GM18870 (cell line): ENCODE data around the gene COP1.

Experiments used
- ATAC-seq: cut with Tn5 transposase; IDR thresholded peaks from one replicate; pipeline ENCODE4 v1.9.1; 2021; ENCODE audit warnings: moderate library complexity; ENCODE audit not compliant: unreplicated experiment

COP1 gene

DNA sequence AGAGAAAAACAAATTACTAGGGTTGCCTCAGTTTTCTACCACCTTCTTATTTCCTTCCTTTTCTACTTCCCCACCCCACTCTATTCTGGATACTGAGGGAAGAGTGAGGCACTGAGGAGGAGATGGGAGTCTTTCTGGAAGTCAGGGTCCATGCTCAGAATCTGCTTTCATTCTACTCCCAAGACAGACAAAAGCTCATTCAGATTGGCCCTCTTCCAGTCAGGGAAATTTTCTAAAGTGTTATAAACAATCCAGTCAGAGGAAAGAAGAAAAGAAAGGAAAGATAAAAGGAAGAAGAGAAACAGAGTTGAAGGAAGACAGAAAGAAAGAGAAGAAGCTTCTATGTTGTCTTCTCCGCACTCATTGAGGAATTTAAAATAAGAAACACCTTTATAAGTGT, 228.6 kb downstream of the COP1 start:
- no peak for ATAC-seq

DNA sequence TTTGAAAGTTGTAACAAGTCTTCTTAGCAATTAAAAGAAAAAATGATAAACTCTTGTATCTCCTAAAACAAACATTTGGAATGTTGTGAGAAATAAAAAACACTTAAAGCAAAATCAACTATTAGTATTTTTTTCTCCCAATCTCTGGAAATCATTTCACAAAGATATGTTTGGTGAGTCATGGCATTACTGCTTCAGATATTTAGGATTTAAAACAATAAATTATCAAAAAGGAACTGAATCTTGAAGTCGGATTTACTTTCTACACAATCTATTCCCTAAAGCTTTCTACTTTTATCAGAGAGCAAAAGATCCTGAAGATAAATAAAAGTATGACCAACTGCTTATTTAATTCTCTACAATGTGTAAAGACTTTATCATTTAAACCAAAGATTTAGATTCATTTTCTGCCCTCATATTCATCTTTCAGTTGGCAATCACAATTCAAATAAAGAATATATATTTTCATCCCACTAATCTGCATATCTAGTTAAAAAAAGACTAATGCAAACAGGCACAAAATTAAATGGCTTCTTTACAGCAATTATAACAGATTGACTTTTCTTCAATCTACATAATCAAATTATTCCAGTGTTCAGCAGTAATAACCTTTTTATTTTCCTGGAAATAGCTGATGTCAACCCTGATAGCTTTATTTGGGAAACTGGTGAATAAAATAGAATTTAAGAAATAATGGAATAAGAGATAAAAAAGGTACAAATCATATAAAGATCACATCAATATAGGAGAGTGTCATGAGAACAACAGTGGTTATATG, 230.0 kb downstream of the COP1 start:
- ATAC-seq = no peak

DNA sequence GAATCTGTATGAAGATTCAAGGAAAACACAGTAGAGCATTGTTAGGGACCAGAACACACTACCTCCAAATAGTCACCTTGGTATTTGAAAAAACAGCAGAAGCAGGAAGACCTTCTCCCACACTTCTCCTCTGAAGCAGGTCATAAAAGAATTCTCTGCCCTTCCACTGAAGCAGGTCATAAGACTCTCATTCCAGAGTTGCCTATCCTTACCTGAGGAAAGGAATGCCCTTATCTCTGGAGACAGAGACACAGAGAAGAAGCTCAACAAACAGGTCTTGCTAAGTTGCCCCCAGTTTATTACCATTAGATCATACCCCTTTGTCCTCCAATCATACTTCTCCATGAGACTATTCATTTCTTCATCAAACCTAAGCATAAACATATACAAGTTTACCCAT, 237.9 kb downstream of the COP1 start:
- no peak for ATAC-seq

DNA sequence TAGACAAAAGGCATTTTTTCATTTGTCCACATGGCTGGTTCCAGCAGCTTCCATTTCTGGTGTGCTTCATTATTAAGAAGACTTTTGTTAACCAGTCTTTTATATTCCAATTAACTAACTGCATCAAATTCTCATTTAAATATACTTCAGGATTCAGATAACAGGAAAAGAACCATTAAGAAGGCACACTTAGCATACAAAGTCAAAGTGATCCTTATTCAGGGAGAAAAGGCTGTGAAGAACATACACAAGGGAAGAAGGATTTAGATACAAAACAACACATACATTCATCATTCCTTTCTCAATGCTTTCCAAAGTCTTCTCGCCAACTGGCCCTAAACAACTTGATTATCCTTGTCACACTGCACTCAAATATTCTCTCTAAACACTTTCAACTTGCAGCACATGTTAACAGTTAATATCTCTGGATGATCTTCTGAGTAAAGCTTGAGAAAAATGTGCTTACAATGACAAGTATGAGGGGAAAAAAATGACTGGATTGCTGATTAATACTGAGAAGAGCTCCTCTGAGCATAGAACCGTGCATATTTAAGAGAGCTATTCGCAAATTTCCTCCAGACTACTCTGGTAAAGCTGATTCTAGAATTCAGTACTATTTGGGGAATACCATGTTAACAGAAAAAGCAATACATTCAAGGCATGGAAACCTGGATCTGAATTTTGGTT, 238.5 kb downstream of the COP1 start:
- ATAC-seq = no peak

DNA sequence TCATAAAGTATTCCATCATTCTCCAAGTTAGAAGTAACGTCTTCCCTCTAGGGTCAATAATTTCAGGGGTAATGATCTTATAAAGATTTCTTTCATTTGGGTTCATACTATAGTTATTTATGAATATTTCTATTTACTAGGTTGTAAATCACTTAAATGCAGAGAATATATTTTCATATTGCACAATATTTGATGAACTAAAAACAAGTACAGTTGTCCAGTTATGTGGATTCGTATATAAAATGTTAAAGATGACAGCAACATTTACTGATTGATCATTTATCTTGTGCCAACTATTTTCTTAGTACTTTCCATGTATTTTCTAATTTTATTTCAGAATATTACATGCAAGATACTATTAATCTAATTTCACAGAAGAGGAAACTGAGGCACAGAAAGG, 243.3 kb downstream of the COP1 start:
- ATAC-seq = no peak

DNA sequence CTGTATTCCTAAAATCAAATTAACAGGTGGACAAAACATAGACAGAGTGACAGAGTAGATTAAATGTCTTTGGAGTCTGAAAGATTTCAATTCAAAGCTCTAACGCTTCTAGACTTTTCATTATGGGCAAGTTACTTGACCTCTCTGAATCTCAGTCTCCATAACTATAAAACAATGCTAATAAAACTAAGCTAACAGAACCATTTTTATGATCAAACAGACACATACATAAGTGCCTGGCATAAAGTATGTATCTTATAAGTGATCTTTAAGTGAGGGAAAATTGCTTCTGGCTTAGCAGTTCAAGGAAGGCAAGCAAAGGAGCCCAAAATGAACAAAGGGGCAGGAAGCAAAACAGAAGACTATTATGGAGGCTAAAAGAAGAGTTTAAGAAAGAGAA, 246.9 kb downstream of the COP1 start:
- no peak for ATAC-seq

DNA sequence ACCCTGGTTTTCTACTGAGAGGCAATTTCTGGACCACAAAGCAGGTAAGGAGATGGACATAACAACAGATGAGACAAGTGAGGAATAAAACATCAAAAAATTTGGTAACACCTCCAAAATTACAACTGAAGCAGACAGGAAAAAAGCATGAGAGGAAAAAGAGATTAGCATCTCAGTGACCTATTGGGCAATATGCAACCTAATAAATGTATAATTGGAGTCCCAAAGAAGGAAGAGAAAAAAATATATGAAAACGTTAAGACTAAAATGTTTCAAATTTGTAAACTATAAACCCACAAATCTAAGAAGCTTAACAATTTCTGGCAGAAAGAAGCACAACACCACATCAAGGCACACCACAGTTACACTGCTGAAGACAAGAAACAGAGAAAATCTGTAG, 255.5 kb downstream of the COP1 start:
- no peak for ATAC-seq

DNA sequence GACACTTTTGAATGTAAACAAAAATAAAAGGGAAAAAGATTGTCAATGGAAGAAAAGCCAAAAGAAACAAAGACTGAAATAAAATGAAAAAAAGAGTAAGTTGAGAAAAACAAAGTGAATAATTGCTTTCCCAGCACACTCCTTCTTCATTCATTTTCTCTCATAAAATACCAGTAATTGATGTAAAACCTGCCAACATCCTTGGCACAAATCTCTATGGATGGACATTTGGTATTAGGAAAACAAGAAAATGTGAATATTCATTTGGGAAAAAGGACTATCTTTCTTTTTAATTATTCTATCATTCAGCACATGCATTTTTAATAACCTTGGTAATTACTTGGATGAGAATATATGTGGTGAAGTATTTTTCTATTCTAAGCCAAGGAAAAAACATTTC, 259.3 kb downstream of the COP1 start:
- no peak for ATAC-seq

DNA sequence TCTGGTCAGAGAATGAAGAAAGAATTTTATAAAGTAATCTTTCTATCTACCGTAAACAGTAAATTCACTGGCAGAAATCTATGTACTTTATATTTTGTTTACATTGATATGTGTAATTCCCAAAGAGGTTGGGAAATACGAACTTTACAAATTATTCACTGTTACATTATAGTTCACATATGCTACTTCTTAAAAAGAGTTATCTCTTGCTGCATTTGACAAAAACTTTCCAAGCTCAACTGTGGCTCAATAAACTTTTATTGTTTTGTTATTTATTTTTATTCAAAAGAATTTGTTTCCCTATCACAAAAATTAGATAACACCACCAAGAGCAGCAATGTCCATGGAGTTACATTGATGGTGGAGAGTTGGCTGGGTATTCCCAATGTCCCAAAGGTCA, 262.5 kb downstream of the COP1 start:
- ATAC-seq = no peak

DNA sequence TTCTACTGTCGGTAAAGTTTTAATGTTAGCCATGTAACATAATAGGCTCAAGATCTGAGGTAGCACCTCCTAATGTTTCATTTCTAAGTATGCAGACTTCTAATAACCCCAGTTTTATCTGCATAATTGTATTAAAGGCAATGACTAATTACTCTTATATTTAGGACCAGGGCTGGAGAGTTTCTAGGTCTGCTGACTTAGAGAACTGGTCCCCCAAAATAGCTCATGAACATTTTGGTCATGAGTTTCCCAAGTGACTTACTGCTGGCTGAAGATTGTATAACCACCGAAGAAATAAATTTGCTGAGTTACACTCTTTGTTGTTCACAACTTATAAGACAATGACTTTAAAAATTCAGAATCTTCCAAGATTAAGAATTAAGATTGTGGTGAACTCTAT, 265.9 kb downstream of the COP1 start:
- ATAC-seq = no peak

DNA sequence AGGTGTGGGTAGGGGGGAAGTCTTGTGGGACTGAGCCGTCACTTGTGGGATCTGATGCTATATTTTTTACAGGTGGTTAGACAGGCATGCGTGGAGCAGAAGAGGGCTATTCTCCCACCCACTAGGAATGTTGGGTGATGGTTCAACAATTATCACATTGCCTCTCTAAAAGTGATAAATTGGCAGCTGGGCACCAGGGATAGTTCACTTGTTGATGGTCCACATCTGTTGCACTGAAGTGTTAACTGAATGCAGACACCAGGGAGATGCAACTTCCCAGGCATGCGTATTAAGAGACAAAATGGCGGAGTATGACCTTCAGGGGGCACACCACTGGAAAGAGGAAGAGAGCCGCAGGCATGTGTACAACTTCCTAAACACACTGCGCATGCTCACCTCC, 270.4 kb downstream of the COP1 start:
- no peak for ATAC-seq

DNA sequence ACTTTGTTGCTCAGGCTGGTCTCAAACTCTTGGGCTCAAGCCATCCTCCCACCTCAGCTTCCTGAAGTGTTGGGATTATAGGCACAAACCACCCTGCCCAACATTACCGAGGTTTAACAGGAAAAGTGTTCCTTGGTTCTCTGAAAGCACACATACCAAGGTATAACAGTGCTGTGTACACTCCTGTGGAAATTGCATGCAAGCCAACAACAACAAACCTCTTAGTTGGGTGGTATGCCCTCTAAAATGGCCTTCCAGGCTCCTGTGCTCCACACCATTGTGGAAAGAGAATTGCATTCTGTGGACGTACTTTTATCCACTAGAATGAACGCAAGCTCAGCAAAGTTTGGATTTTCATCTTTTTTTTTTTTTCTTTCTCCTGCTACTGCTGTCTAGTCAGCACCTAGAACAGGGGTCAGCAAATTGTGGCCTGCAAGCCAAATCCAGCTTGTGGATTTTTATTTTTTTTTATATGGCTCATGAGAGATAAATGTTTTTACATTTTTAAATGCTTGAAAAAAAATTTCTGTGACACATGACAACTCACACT, 271.4 kb downstream of the COP1 start:
- no peak for ATAC-seq

DNA sequence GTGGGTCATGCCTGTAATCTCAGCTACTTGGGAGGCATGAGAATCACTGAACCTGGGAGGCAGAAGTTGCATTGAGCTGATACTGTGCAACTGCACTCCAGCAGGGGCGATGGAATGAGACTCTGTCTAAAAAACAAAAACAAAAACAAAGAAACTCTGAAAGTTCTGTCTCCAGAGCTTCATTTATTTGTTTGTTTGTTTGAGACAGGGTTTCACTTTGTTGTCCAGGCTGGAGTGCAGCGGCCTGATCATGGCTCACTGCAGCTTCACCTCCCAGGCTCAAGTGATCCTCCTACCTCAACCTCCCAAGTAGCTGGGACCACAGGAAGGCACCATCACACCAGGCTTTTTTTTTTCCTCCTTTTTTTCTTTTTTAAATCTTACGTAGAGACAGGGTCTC, 271.9 kb downstream of the COP1 start:
- no peak for ATAC-seq

DNA sequence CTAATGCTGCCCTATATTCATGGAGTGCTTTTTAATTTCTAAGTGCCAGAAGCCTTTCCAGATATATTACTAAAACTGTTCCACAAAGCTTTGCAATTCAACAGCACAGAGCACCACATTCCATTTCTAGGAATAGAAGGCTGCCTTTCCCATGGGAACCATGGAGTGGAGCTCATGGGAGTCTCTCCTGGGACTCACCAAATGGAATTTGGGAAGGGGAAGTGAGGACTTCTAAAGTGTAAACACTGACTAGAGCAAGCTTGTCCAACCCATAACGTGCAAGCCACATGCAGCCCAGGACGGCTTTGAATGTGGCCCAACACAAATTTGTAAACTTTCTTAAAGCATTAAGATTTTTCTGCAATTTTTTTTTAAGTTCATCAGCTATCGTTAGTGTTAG, 273.3 kb downstream of the COP1 start:
- no peak for ATAC-seq

DNA sequence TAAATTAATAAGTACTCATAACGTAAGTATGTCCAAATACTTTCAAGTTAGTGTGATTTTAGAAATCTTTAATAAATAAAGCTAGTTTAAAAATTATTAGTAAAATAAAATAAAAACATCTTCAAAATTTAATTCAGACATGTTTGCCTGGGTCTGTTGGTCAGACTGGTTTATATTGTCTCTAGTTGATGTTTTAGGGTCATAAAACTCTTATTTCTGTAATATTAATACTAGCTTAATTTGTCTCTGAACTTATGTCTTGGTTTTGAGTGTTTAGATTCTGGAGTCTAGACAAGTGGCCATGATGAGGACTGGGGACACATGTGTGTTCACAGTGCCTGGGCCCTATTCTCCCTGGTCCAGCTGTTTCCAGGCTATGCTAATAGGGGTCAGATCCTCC, 279.1 kb downstream of the COP1 start:
- ATAC-seq = no peak

DNA sequence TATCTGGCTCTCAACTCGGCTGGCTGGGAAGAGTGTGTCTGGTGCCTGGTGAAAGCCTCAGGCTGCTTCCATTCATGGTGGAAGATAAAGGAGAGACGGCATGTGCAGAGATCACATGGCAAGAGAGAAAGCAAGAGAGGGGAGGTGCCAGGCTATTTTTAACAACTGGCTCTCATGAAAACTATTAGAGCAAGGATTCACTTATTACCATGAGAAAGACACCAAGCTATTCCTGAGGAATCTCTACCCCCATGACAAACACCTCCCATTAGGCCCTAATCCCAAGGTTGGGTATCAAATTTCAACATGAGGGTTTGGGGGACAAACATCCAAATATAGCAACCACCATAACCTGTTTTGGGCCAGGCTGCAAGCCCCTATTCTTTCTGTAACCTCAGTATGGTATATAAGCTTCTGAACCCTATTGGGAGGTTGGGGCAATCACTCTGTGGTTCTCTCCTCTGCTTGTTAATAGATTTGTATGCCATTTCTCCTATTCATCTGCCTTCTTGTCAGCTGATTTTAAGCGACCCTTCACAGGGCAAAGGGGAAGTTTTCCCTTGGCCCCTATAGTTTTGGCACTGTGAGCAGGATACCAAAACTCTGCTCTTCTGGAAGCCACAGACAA, 284.7 kb downstream of the COP1 start:
- no peak for ATAC-seq

DNA sequence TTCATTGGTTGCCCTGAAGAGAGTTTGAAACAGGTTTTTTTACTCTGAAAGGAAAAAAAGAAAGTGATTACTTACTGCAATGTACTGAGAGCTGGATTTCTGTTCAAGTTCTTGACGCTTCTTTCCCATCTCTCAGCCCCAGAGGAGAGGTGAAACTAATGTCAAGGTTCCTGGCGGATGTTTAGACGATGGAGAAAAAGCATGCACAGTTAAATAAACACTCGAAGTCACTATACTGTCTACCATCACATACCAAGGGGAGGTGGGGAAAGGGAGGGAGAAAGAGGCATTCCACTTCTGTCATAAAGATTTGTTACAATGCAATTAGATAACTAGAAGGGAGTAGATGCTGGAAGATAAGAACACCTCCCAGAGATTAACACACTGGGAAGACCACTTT, 286.7 kb downstream of the COP1 start:
- no peak for ATAC-seq

DNA sequence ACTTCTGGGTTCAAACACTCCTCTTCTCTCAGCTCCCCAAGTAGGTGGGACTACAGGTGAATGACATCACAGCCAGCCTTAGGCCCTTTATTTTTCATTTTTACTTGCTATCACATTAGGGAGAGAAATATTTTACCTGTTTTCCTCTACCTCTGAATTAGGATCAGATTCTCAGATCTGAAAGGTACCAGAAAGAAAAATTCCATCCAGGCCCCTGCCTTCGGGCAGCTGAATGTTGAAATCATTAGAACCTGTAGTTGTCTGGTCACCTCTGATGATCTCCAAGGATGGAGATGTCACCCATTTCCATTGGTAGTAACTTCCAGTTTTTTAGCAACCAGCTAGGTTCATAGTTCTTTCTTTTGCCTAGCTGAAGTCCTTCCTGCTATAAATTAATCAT, 288.1 kb downstream of the COP1 start:
- ATAC-seq = no peak

DNA sequence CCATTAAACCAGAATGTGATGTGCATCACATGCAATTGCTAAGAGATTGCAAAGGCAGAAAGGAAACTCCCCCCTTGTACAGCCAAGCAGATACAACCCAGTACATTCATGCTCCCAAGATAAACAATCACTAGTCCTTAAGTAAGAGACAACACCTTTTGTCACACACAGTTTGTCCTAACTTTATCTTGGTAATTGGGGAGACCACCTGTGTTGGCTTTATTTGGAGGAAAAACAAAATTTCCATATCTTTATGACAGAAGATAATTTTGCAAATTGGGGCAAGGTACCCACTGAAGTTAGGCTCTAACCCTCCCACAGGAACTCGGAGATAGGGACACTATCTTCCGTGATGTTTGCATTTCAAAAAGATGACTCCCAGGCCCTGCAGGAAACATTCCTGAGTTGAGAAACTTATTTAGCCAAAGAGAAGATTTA, 288.7 kb downstream of the COP1 start:
- no peak for ATAC-seq

DNA sequence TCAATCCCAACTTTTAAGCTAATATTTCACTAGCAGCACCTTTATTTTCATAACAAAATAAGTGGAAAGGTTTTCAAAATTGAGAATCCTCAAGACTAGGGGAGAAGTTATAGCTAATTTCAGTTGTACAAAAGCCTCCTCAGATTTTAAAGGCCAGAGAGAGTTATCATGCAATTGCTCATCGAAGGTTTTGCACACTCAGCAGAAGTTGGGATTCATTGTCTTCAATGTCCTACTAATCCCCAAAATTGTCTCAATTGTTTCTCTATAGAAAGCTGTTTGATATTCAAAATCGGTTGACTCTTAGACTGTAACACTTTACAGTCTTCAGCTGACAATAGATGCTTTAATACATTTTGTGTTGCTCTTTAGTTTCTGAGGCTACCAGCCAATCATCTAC, 293.0 kb downstream of the COP1 start:
- ATAC-seq = no peak

DNA sequence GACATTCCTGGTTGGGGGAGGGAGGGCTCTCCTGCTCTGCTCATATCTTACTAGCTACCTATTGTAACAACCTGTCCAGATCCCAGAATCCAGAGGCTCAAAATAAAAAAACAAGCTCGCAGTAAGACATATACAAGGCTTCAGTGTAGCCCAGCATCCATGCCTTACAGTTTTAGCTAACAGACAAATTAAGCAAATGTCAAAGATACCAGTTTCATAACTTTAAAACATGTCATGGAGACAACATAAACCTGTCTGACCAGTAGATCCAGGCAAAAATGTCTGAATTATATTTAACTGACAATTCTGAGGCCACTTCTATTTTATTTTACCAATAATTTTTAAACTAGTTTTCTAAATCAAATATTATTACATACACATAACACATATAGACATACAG, 295.9 kb downstream of the COP1 start:
- no peak for ATAC-seq

DNA sequence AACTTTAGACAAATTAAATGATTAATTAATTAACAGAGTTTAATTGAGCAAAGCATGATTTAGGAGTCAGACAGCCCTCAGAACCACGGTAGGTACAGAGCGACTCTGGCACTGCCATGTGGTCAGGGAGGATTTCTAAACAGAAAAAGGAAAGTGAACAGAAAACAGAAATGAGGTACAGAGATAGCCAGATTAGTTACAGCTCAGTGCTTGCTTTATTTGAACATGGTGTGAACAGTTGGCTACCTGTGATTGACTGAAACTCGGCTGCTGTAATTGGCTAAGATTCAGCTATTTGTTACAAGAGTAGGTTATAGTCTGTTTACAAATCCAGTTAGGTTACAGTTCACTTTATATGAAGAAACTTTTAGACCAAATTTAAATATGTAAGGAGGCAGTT, 300.7 kb downstream of the COP1 start:
- no peak for ATAC-seq
